ENCODE data around the gene RUSC1.
"Not testable (repeated sequence)": the region's sequence is repeated elsewhere in the genome, so short reads cannot be mapped to it uniquely, and the experiment has no call there.

Gene RUSC1

DNA sequence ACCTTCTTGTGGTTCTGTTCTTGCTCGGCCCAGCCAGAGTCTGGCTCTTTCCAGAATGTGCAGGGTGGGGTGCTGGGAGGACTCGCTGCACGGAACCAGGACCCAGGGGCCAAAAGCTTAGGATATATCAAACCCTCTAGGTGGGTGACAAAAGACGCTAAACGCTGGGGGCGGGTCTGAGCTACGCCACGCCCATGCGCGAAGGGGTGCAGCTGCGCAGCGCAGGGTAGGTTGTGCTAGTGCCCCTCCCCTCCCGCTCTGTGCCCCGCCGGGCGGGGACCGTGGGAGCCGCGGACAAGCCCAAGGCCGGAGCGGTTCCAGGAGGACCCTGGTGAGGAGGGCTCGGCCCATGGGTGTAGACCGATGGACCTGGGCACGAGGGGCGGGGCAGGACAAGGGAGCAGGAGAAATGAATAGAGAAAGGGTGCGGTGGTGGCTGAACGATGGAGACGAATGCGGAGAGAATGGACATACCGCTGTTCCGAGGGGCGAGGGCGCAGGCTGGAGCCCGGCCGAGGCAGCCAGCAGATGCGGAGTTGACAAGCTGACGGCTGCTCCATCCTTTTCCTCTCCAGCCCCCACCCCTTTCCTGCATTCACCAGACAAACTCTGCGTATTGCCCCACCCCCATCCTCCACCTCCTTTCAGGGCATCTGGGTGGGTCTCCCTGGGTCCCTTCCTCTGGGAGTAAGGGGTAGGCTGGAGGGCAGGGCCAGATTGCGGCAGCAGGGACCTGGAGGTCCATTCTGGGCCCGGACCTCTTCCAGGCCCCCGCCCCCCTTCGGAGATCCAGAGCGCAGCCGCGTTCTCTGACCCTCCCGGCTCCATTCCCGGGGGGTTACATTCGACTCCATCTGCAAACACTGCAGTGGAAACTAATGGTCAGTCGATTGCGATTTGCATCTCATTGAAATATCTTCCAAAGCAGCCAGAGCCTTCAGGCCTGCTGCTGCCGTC is at the start of gene RUSC1:
RUSC1 (plus strand) TSS at position 234 of the 957 bp plus-strand sequence. CDS start 880 bp downstream, outside the sequence.
- DNase-seq = no peak

DNA sequence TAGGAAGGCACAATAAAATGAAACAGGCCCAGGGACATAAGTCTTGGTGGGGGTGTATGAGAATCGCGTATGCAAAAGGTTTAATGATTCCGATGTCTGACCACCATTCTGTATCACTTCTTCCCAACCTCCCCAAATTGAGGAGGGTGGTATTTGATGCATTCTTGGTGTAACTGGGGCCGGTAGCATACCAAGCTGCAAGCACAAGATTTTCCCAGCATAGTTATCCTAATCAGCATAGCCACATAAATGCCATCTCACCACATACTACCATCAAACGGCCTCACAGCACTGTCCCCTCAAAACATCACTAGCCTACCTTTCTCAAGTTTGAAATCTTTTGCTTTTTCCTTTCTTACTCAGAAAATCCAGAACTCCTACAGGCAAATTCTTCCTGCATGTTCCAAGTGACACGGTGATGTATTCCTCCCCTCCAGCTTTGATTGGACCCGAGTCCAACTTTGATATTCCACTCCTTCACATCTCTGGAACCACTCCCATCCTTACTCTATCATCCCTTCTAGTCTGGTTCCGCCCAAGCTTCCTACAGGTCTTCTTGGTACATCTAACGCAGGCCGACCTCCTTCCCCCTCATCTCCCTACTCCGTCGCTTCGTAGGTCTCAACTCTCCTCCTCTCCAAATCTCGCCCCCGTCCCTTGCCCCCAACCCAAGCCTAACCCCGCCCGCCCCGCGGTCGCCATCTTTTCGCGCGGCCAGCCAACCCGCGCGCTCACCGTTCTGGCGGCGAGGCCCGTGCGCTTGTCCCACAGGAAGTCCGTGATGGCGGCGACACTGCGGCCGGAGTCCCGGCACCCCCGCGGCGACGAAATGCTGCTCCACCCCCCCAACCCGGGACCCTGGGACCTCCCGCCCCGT is 48.0 kb upstream of the RUSC1 start:
- peak; percentile 65 for DNase-seq

GRCh38 chr1:155273343-155274245 is 47.1 kb upstream of the RUSC1 start, which contains the start of gene CLK2:
TSS of gene CLK2 (minus strand) at chr1:155273504. CDS start at chr1:155270977, 2,527 bp downstream.
- DNase-seq = peak; percentile 99

- peak; percentile 99 for DNase-seq
Observed at GRCh38 chr1:155277070-155277901, 43.4 kb upstream of the RUSC1 start, which contains the start of gene HCN3. TSS of gene HCN3 (plus strand) at chr1:155277463. CDS start at chr1:155277591, 128 bp downstream.

DNA sequence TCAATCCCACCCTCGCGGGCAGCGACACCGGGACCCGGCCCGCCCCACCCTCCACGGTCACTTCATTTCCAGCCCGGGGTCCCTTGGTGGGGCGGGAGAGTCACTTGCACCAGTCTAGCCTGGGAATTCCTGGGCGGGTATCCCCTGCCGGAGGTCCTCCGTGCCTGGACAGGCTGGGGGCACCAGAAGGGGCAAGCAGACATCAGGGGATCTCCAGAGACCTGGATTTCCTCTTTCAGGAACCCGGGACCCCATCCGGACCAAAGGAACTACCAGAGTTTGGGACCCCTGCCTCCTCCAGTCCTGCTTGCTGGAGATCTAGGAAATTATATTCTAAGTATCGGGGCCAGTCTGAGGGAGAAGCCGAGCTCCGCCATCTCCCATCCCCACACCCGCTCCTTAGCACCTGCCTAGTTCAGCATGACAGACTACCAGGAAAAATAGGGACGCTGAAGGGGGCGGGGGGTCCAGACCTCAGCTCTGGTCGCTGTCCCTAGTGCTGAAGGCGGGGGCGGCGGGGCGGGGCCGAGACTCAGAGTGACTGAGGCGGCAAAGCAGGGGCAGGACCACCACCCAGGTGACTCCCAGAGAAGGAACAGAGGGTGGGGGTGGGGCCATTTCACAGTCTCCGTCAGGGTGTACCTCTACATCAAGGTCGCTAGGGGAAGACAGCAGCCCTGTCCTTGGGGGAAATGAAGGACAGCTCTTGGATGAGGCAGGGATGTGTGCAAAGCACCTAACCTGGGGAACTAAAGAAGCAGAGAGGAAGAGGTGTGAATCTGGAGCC is 42.6 kb upstream of the RUSC1 start:
- peak; percentile 73 for DNase-seq

- no peak for DNase-seq
Observed at GRCh38 chr1:155278689-155279160, 42.0 kb upstream of the RUSC1 start.

- no peak for DNase-seq
Observed at GRCh38 chr1:155279268-155279667, 41.4 kb upstream of the RUSC1 start.

DNA sequence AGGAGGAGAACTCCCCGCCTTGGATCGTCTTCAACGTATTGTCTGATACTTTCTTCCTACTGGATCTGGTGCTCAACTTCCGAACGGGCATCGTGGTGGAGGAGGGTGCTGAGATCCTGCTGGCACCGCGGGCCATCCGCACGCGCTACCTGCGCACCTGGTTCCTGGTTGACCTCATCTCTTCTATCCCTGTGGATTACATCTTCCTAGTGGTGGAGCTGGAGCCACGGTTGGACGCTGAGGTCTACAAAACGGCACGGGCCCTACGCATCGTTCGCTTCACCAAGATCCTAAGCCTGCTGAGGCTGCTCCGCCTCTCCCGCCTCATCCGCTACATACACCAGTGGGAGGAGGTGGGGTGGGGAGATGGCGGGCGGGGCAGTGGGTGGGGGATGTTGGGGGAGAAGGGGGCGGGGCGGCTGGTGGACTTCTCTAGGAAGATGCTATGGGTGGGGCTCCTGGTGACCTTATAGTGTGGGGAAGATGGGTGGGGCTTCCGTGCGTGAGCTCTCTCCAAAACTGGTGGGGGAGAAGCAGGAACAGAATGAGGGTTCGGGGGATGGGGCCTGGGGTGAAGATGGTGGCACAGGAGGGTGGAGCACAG is 38.1 kb upstream of the RUSC1 start:
- DNase-seq = no peak

DNA sequence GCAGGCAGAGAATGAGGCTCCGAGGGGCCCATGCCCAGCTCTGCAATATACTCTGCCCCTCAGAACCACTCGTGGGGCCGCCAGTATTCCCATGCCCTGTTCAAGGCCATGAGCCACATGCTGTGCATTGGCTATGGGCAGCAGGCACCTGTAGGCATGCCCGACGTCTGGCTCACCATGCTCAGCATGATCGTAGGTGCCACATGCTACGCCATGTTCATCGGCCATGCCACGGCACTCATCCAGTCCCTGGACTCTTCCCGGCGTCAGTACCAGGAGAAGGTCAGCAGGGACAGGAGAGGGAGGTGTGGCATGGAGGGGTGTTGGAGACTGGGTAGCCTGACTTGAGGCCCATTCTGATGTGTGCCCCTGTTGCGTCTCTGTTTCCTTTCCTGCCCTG is 36.2 kb upstream of the RUSC1 start:
- no peak for DNase-seq

DNA sequence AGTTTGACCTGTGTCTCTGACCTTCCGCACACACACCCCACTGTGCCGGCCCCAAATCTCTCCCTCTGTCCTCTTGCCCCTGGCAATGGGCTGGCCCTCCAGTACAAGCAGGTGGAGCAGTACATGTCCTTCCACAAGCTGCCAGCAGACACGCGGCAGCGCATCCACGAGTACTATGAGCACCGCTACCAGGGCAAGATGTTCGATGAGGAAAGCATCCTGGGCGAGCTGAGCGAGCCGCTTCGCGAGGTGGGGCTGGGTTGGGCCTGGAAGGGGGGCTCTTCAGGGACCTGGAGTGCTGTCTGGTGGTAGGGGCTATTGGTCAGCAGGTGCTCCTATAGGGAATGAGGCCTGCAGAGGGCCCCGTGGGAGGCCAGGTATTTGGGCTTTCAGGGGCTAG is 35.6 kb upstream of the RUSC1 start:
- no peak for DNase-seq

GRCh38 chr1:155285631-155286044 is 35.1 kb upstream of the RUSC1 start:
- no peak for DNase-seq

GRCh38 chr1:155286544-155286943 is 34.1 kb upstream of the RUSC1 start:
- DNase-seq = no peak

GRCh38 chr1:155287987-155288543 is 32.6 kb upstream of the RUSC1 start:
- DNase-seq = no peak

- DNase-seq = not testable (repeated sequence)
Observed at GRCh38 chr1:155291006-155291405, 29.7 kb upstream of the RUSC1 start.

DNA sequence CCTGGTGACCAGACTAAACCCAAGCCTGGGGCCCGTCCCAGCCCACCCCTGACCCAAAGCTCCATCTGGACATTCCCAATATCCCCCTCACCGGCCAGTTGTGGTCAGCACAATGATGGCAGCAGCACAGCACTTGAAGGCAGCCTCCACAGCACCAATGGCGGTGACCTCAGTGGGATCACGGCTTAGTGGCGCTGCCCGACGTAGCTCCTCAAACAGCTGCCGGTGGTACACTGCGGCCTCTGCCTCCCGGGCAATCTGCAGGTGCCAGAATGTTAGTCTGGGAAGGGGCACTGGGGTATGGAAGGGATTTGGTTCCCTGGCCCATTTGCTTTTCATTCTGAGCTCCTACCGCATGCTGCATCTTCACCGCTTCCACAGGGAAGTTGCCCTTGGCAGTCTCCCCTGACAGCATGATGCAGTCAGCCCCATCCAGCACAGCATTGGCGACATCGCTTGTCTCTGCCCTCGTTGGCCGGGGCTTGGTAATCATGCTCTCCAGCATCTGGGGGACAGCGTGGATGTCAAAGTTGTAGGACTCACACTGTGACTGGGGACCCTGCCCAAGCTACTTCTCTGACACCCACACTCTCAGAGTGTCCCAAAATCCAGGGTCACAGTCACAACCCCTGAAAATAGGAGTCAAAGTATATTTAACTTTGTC is 27.5 kb upstream of the RUSC1 start:
- DNase-seq = no peak

DNA sequence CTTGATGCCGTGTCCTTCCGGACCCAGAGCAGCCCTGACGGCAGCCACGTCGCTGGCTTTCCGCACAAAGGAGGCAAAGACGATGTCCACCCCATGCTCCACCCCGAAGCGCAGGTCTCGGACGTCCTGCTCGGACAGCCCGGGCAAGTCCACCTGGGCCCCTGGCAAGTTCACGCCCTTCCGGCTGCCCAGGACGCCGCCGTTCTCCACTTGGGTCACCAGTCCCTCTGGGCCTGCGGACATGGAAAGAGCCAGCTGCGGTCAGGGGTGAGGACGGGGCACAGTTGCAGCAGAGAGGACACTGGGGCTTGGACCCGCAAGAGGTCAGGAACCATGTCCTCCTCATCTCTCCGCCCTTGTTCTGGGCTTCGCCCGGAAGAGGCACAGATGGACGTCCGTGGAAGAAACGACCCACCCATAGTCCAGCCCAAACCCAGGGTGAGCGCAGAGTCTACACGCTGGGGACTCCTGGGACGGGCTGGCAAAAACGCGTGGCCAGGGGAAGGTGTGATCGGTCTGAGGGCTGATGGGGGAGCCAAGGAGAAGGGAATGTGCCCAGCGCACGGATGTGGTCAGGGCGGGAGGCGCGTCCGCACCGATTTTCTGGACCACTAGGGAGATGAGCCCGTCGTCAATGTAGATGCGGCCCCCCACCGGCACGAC is 26.0 kb upstream of the RUSC1 start:
- no peak for DNase-seq

- no peak for DNase-seq
Observed at GRCh38 chr1:155295183-155295941, 25.3 kb upstream of the RUSC1 start.

- DNase-seq = no peak
Observed at GRCh38 chr1:155295942-155296267, 24.8 kb upstream of the RUSC1 start.

Data from NCI-H1694 treated with DMSO at 0.1 percent for 48 hours (cell line).